Activated T-helper 17 cell treated with anti-CD3 and anti-CD28 coated beads, Interleukin-2, amount 50 U/mL, for 72 hours (primary cell): ENCODE measurements around the gene PHF14. TPM values are rescaled to one million over a fixed set of nuclear protein-coding genes. Genes with fewer than 3 reads are reported as not detected.
"Not testable (repeated sequence)": the region's sequence is repeated elsewhere in the genome, so short reads cannot be mapped to it uniquely, and the experiment has no call there.

Experiments used
- ATAC-seq: fragments of 150-1000 bp; cut with Tn5 transposase; replicated peaks from 2 replicates; pipeline ENCODE4 v1.10.0; 2021; ENCODE audit warnings: mild to moderate bottlenecking, moderate library complexity
- H3K27ac Mint-ChIP-seq: one replicate; pipeline ENCODE4 v1.8.0; 2022; ENCODE audit warnings: mixed read lengths
- H3K27me3 Mint-ChIP-seq: one replicate; pipeline ENCODE4 v1.8.0; 2022; ENCODE audit warnings: mixed read lengths
- H3K36me3 Mint-ChIP-seq: one replicate; pipeline ENCODE4 v1.8.0; 2022; ENCODE audit warnings: low read depth, mild to moderate bottlenecking, mixed read lengths
- H3K4me1 Mint-ChIP-seq: one replicate; pipeline ENCODE4 v1.8.0; 2022; ENCODE audit warnings: mixed read lengths
- H3K4me3 Mint-ChIP-seq: one replicate; pipeline ENCODE4 v1.8.0; 2022; ENCODE audit warnings: mild to moderate bottlenecking, mixed read lengths
- H3K9me3 Mint-ChIP-seq: one replicate; pipeline ENCODE4 v1.8.0; 2022; ENCODE audit warnings: mixed read lengths
- total RNA-seq, 2 donors: library from RNA; stranded (reverse); gene quantifications; one replicate each; pipeline ENCODE4 v1.2.3, GENCODE V29; 2022

PHF14 gene
- total RNA-seq, 2 donors from 2014 or later: 31.9 to 45.5 TPM

DNA sequence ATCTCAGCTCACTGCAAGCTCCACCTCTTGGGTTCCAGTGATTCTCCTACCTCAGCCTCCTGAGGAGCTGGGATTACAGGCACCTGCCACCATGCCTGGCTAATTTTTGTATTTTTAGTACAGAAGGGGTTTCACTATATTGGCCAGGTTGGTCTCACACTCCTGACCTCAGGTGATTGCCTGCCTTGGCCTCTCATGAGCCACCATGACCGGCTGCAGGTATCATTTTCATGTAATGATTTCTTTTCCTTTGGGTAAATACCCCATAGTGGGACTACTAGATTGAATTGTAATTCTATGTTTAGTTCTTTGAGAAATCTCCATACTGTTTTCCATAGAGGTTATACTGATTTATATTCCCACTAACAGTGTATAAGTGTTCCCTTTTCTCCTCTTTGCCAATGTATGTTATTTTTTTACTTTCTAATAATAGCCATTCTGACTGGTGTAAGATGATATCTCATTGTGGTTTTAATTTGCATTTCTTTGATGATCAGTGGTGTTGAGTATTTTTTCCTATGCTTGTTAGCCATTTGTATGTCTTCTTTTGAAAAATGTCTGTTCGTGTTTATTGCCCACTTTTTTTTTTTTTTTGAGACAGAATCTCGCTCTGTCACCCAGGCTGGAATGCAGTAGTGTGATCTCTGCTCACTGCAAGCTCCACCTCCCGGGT, 20.5 kb upstream of the PHF14 start:
- not testable (repeated sequence) for H3K9me3 Mint-ChIP-seq, H3K4me3 Mint-ChIP-seq, H3K36me3 Mint-ChIP-seq, H3K27ac Mint-ChIP-seq, H3K4me1 Mint-ChIP-seq, H3K27me3 Mint-ChIP-seq, ATAC-seq

DNA sequence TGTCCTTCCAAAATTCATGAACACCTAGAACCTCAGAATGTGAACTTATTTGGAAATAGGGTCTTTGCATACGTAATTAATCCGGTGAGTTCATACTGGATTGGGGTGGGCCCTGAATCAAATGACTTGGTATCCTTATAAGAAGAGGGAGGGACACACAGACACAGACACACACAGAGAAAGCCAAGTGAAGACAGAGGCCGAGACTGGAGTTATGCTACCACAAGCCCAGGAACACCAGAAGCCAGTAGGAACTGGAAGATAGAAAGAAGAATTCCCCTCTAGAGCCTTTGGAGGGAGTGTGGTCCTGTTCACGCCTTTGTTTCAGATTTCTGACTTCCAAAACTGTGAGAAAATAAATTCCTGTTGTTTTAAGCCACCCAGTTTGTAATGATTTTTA, 17.1 kb upstream of the PHF14 start:
- no peaks in the 10 kb centered on the region for H3K4me1 Mint-ChIP-seq
- no peak overlapping the region for H3K4me3 Mint-ChIP-seq
- H3K9me3 Mint-ChIP-seq: peaks cover 3% of the 10 kb centered on the region
- no peak overlapping the region for H3K27ac Mint-ChIP-seq
- peaks cover 7% of the 10 kb centered on the region for H3K27me3 Mint-ChIP-seq
- H3K36me3 Mint-ChIP-seq: no peaks in the 10 kb centered on the region
- no peak for ATAC-seq

GRCh38 chr7:10960242-10960641, 13.4 kb upstream of the PHF14 start:
- H3K36me3 Mint-ChIP-seq, H3K9me3 Mint-ChIP-seq: not testable (repeated sequence)

DNA sequence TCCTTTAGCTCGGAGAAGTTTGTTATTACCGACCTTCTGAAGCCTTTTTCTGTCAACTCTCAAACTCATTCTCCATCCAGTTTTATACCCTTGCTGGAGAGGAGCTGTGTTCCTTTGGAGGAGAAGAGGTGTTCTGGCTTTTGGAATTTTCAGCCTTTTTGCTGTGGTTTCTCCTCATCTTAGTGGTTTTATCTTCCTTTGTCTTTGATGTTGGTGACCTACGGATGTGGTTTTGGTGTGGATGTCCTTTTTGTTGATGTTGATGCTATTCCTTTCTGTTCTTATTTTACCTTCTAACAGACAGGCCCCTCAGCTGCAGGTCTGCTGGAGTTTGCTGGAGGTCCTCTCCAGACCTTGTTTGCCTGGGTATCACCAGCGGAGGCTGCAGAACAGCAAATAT, 8.7 kb upstream of the PHF14 start:
- H3K27me3 Mint-ChIP-seq: peaks cover 35% of the 10 kb centered on the region
- not testable (repeated sequence) for H3K36me3 Mint-ChIP-seq, H3K27ac Mint-ChIP-seq, ATAC-seq, H3K4me1 Mint-ChIP-seq, H3K9me3 Mint-ChIP-seq, H3K4me3 Mint-ChIP-seq

More at GRCh38 chr7:10960242-10960641, 13.4 kb upstream of the PHF14 start:
- not testable (repeated sequence) for H3K4me3 Mint-ChIP-seq, H3K27ac Mint-ChIP-seq, H3K4me1 Mint-ChIP-seq, ATAC-seq
- H3K27me3 Mint-ChIP-seq: peaks cover 17% of the 10 kb centered on the region

GRCh38 chr7:10972174-10972573, 1.5 kb upstream of the PHF14 start:
- Mint-ChIP-seq H3K4me1 (peaks cover 19% of the 10 kb centered on the region), H3K4me3 (peak overlapping the region; percentile 98), H3K27me3 (peaks cover 16% of the 10 kb centered on the region), H3K27ac (peak overlapping the region; percentile 99), H3K36me3 (peaks cover 34% of the 10 kb centered on the region), H3K9me3 (no peaks in the 10 kb centered on the region)
- ATAC-seq: no peak

- peak; percentile 12 for ATAC-seq
- Mint-ChIP-seq H3K36me3 (peaks cover 47% of the 10 kb centered on the region), H3K4me1 (peaks cover 23% of the 10 kb centered on the region), H3K4me3 (peak overlapping the region; percentile 98), H3K27me3 (peaks cover 3% of the 10 kb centered on the region), H3K9me3 (no peaks in the 10 kb centered on the region), H3K27ac (peak overlapping the region; percentile 99)
Observed at GRCh38 chr7:10973942-10974911, 555 bp downstream of the PHF14 start.

DNA sequence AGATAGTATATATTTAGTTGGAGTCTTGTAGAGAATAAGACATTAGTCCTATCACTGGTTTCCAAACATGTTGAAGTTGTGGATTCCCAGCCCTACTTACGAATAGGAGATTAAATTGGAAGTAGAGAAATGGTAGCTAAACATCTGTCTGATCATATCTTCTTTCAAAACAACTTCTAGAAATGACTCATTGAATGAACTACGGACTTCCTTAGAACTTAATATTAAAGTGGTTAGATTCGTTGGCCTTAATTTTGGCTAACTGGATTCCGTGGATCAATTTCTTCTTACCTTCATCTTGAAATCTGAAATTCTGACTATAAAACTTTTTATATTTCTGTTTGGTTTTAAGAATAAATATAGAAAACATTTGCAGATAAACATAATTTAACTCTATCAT, 3.4 kb downstream of the PHF14 start:
- no peak for ATAC-seq
- H3K27ac Mint-ChIP-seq: no peak overlapping the region
- H3K27me3 Mint-ChIP-seq: no peaks in the 10 kb centered on the region
- peak overlapping the region; percentile 31 for H3K4me3 Mint-ChIP-seq
- no peaks in the 10 kb centered on the region for H3K9me3 Mint-ChIP-seq
- H3K36me3 Mint-ChIP-seq: peaks cover 76% of the 10 kb centered on the region
- H3K4me1 Mint-ChIP-seq: peaks cover 23% of the 10 kb centered on the region

DNA sequence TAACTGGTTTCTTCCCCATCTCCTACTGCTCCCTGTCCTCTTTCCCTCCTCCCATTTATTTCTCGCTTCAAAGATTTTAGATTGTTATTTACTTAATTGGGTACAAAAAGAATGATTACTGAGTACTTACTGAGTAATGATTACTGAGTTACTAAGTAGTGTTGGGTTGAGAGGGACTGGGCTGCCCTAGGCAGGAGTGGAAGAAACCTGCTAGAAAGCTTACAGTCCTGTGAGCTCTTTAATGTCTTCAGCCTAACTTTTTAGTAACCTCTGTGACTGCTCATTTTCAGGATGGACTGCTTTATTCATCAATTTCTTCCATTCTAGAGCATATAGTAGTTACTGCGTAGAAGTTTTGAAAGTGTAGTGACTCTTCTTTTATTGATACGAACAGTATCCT, 7.6 kb downstream of the PHF14 start:
- Mint-ChIP-seq H3K4me1 (peaks cover 17% of the 10 kb centered on the region), H3K9me3 (no peaks in the 10 kb centered on the region), H3K36me3 (peaks cover 78% of the 10 kb centered on the region), H3K27me3 (no peaks in the 10 kb centered on the region), H3K4me3 (no peak overlapping the region), H3K27ac (no peak overlapping the region)
- ATAC-seq: no peak

- H3K4me1 Mint-ChIP-seq, H3K27me3 Mint-ChIP-seq, H3K4me3 Mint-ChIP-seq, ATAC-seq, H3K27ac Mint-ChIP-seq, H3K9me3 Mint-ChIP-seq: not testable (repeated sequence)
- peaks cover 79% of the 10 kb centered on the region for H3K36me3 Mint-ChIP-seq
Observed at GRCh38 chr7:10990748-10991147, 17.1 kb downstream of the PHF14 start.

DNA sequence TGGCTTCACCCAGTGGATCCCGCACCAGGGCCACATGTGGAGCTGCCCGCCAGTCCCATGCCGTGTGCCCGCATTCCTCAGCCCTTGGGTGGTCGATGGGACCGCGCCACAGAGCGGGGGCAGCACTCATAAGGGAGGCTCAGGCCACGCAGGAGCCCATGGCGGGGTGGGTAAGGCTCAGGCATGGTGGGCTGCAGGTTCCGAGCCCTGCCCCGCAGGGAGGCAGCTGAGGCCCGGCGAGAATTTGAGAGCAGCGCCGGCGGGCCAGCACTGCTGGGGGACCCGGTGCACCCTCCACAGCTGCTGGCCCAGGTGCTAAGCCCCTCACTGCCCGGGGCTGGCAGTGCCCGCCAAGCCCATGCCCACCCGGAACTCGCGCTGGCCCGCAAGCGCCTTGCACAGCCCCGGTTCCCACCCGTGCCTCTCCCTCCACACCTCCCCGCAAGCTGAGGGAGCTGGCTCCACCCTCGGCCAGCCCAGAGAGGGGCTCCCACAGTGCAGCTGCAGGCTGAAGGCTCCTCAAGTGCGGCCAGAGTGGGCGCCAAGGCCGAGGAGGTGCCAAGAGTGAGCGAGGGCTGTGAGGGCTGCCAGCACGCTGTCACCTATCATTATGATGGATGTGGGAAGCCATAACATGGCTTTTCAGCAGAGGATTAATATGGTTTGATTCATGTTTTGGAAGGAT, 22.0 kb downstream of the PHF14 start:
- H3K27ac Mint-ChIP-seq, H3K4me3 Mint-ChIP-seq, H3K27me3 Mint-ChIP-seq, H3K9me3 Mint-ChIP-seq, ATAC-seq: not testable (repeated sequence)
- Mint-ChIP-seq H3K36me3 (peaks cover 65% of the 10 kb centered on the region), H3K4me1 (peaks cover 10% of the 10 kb centered on the region)

GRCh38 chr7:10998996-10999757, 25.5 kb downstream of the PHF14 start:
- ATAC-seq: no peak
- Mint-ChIP-seq H3K9me3 (peaks cover 4% of the 10 kb centered on the region), H3K27me3 (no peaks in the 10 kb centered on the region), H3K4me1 (peaks cover 10% of the 10 kb centered on the region), H3K27ac (no peak overlapping the region), H3K4me3 (no peak overlapping the region), H3K36me3 (peaks cover 49% of the 10 kb centered on the region)

DNA sequence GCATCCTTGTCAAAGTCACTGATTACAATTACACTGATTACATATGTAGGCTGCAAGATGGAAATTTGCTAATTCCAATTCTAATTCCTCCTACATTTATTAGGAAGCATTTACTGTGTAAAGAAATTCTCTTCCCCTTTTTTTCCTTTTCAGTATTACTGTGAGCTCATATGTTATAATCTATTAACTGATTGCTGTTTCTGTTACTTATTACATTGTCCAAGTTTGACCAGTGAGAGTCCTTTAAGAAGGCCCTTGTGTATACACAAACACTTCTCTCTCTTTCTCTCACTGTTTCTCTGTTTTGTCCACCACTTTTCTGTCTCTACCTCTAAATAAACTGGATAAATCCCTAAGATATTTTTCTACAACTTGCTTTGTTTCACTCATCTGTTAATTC, 31.5 kb downstream of the PHF14 start:
- no peak for ATAC-seq
- no peaks in the 10 kb centered on the region for H3K27me3 Mint-ChIP-seq
- H3K36me3 Mint-ChIP-seq: peaks cover 63% of the 10 kb centered on the region
- no peaks in the 10 kb centered on the region for H3K9me3 Mint-ChIP-seq
- no peak overlapping the region for H3K4me3 Mint-ChIP-seq
- H3K4me1 Mint-ChIP-seq: peaks cover 7% of the 10 kb centered on the region
- H3K27ac Mint-ChIP-seq: no peak overlapping the region

DNA sequence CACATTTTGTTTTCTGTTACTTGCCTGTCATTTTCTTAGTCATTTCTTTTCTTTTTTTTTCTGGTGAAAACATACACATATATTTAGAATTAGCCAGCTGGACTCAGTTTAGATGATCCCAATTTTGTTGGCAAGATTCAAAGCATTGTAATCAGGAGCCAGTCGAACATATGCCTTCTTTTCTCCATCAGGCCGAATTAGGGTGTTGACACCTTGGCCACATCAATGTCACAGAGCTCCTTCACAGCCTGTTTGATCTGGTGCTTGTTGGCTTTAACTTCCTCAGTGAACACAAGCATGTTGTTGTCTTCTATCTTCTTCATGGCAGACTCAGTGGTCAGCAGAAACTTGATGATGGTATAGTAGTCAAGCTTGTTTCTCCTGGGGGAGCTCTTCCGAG, 32.6 kb downstream of the PHF14 start:
- Mint-ChIP-seq H3K27ac (no peak overlapping the region), H3K4me3 (no peak overlapping the region), H3K4me1 (peaks cover 7% of the 10 kb centered on the region), H3K36me3 (peaks cover 52% of the 10 kb centered on the region), H3K27me3 (no peaks in the 10 kb centered on the region), H3K9me3 (no peaks in the 10 kb centered on the region)
- ATAC-seq: no peak

- no peak for ATAC-seq
- H3K9me3 Mint-ChIP-seq: no peaks in the 10 kb centered on the region
- peaks cover 52% of the 10 kb centered on the region for H3K36me3 Mint-ChIP-seq
- no peak overlapping the region for H3K4me3 Mint-ChIP-seq
- peaks cover 7% of the 10 kb centered on the region for H3K4me1 Mint-ChIP-seq
- no peak overlapping the region for H3K27ac Mint-ChIP-seq
- no peaks in the 10 kb centered on the region for H3K27me3 Mint-ChIP-seq
Observed at GRCh38 chr7:11009631-11010030, 36.0 kb downstream of the PHF14 start.
